ENCODE measurements around the gene CHSY1. TPM values are rescaled to one million over a fixed set of nuclear protein-coding genes. Genes with fewer than 3 reads are reported as not detected.

Gene CHSY1
- total and polyA plus RNA-seq, 2 of the 13 experiments (the other 11 are each of a cell fraction or from before 2014, with no cell fraction given): 13.3 to 13.7 TPM

DNA sequence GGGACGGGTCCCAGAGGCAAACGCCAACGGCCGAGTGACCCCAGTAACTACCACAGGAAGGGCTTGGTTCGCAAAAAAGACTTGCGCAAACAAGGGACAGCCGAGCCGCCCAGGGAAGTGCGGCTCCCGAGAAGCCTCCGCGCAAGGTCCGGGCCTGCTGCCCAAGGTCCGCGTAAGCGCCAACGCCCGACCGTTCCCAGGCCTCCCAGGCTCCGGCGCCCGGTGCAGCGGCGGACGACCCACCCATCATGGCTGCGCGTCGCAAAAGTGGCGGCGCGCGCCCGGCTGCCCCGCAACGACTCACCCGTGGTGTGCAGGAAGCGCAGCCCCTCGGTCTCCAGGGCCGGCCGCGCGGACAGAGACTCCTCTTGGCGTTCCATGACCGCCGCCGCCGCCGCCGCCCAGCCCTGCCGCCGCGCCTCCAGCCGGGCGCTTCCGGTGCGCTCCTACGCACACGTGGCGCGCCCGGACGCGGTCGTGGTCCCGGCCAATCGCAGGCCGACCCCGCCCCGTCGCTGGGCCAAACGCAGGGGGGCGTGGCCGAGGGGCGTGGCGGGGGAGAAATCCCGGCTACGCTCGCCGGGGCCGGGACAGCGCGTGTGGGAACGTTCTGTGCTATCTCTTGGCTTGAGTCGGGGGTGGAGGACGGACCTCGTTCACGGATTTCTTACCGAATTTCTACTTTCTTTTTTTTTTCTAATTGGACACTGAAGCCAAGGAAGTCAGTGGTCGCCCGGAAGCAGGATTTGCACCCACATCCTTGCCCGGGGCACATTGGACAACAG, 25.4 kb upstream of the CHSY1 start, which contains the start of gene SELENOS (continued):
- TF ChIP-seq, protein P1, sequence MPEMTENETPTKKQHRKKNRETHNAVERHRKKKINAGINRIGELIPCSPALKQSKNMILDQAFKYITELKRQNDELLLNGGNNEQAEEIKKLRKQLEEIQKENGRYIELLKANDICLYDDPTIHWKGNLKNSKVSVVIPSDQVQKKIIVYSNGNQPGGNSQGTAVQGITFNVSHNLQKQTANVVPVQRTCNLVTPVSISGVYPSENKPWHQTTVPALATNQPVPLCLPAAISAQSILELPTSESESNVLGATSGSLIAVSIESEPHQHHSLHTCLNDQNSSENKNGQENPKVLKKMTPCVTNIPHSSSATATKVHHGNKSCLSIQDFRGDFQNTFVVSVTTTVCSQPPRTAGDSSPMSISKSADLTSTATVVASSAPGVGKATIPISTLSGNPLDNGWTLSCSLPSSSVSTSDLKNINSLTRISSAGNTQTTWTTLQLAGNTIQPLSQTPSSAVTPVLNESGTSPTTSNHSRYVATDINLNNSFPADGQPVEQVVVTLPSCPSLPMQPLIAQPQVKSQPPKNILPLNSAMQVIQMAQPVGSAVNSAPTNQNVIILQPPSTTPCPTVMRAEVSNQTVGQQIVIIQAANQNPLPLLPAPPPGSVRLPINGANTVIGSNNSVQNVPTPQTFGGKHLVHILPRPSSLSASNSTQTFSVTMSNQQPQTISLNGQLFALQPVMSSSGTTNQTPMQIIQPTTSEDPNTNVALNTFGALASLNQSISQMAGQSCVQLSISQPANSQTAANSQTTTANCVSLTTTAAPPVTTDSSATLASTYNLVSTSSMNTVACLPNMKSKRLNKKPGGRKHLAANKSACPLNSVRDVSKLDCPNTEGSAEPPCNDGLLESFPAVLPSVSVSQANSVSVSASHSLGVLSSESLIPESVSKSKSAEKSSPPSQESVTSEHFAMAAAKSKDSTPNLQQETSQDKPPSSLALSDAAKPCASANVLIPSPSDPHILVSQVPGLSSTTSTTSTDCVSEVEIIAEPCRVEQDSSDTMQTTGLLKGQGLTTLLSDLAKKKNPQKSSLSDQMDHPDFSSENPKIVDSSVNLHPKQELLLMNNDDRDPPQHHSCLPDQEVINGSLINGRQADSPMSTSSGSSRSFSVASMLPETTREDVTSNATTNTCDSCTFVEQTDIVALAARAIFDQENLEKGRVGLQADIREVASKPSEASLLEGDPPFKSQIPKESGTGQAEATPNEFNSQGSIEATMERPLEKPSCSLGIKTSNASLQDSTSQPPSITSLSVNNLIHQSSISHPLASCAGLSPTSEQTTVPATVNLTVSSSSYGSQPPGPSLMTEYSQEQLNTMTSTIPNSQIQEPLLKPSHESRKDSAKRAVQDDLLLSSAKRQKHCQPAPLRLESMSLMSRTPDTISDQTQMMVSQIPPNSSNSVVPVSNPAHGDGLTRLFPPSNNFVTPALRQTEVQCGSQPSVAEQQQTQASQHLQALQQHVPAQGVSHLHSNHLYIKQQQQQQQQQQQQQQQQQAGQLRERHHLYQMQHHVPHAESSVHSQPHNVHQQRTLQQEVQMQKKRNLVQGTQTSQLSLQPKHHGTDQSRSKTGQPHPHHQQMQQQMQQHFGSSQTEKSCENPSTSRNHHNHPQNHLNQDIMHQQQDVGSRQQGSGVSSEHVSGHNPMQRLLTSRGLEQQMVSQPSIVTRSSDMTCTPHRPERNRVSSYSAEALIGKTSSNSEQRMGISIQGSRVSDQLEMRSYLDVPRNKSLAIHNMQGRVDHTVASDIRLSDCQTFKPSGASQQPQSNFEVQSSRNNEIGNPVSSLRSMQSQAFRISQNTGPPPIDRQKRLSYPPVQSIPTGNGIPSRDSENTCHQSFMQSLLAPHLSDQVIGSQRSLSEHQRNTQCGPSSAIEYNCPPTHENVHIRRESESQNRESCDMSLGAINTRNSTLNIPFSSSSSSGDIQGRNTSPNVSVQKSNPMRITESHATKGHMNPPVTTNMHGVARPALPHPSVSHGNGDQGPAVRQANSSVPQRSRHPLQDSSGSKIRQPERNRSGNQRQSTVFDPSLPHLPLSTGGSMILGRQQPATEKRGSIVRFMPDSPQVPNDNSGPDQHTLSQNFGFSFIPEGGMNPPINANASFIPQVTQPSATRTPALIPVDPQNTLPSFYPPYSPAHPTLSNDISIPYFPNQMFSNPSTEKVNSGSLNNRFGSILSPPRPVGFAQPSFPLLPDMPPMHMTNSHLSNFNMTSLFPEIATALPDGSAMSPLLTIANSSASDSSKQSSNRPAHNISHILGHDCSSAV (CRISPR knock-in tag; IDR thresholded peaks at IDR 0.05; ENCODE audit: borderline replicate concordance): no peak
- TF ChIP-seq, protein P2, sequence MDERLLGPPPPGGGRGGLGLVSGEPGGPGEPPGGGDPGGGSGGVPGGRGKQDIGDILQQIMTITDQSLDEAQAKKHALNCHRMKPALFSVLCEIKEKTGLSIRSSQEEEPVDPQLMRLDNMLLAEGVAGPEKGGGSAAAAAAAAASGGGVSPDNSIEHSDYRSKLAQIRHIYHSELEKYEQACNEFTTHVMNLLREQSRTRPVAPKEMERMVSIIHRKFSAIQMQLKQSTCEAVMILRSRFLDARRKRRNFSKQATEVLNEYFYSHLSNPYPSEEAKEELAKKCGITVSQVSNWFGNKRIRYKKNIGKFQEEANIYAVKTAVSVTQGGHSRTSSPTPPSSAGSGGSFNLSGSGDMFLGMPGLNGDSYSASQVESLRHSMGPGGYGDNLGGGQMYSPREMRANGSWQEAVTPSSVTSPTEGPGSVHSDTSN (CRISPR knock-in tag; IDR thresholded peaks at IDR 0.05): no peak
- TF ChIP-seq JUND (CRISPR knock-in tag; IDR thresholded peaks at IDR 0.05): no peak
- no peak for TF ChIP-seq ZSCAN9 (CRISPR knock-in tag; IDR thresholded peaks at IDR 0.05; ENCODE audit: borderline replicate concordance)
- TF ChIP-seq, protein P3, sequence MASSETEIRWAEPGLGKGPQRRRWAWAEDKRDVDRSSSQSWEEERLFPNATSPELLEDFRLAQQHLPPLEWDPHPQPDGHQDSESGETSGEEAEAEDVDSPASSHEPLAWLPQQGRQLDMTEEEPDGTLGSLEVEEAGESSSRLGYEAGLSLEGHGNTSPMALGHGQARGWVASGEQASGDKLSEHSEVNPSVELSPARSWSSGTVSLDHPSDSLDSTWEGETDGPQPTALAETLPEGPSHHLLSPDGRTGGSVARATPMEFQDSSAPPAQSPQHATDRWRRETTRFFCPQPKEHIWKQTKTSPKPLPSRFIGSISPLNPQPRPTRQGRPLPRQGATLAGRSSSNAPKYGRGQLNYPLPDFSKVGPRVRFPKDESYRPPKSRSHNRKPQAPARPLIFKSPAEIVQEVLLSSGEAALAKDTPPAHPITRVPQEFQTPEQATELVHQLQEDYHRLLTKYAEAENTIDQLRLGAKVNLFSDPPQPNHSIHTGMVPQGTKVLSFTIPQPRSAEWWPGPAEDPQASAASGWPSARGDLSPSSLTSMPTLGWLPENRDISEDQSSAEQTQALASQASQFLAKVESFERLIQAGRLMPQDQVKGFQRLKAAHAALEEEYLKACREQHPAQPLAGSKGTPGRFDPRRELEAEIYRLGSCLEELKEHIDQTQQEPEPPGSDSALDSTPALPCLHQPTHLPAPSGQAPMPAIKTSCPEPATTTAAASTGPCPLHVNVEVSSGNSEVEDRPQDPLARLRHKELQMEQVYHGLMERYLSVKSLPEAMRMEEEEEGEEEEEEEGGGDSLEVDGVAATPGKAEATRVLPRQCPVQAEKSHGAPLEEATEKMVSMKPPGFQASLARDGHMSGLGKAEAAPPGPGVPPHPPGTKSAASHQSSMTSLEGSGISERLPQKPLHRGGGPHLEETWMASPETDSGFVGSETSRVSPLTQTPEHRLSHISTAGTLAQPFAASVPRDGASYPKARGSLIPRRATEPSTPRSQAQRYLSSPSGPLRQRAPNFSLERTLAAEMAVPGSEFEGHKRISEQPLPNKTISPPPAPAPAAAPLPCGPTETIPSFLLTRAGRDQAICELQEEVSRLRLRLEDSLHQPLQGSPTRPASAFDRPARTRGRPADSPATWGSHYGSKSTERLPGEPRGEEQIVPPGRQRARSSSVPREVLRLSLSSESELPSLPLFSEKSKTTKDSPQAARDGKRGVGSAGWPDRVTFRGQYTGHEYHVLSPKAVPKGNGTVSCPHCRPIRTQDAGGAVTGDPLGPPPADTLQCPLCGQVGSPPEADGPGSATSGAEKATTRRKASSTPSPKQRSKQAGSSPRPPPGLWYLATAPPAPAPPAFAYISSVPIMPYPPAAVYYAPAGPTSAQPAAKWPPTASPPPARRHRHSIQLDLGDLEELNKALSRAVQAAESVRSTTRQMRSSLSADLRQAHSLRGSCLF (CRISPR knock-in tag; IDR thresholded peaks at IDR 0.05; ENCODE audit: borderline replicate concordance): peak; percentile 59; the same call in 1 of the 2 replicates
- TF ChIP-seq FLYWCH1 (CRISPR knock-in tag; IDR thresholded peaks at IDR 0.05): 0 out of 2 replicates have a peak, but pooled peaks have one; percentile 6
- no peak for TF ChIP-seq XRCC5 (optimal IDR thresholded peaks at IDR 0.05; ENCODE audit: low read length)
- TF ChIP-seq HHEX (CRISPR knock-in tag; IDR thresholded peaks at IDR 0.05): no peak
- no peak for TF ChIP-seq ZNF547 (CRISPR knock-in tag; IDR thresholded peaks at IDR 0.05)
- peak; percentile 89 for TF ChIP-seq ZSCAN20 (CRISPR knock-in tag; IDR thresholded peaks at IDR 0.05; ENCODE audit: borderline replicate concordance)
- TF ChIP-seq PCBP2 (optimal IDR thresholded peaks at IDR 0.05; ENCODE audit: low read depth, low read length, poor library complexity, severe bottlenecking): no peak
- TF ChIP-seq, protein P4, sequence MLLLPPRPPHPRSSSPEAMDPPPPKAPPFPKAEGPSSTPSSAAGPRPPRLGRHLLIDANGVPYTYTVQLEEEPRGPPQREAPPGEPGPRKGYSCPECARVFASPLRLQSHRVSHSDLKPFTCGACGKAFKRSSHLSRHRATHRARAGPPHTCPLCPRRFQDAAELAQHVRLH (CRISPR knock-in tag; IDR thresholded peaks at IDR 0.05; ENCODE audit: borderline replicate concordance, low read depth): no peak
- no peak for TF ChIP-seq HCFC1 (IDR thresholded peaks at IDR 0.05; ENCODE audit: low read depth, low read length)
- TF ChIP-seq GATAD1 (CRISPR knock-in tag; IDR thresholded peaks at IDR 0.05): peak; percentile 77
- TF ChIP-seq FOXA1 (IDR thresholded peaks at IDR 0.05): no peak
- no peak for TF ChIP-seq FOXA1 (CRISPR knock-in tag; IDR thresholded peaks at IDR 0.05)

Measured in HepG2 (cell line).